Body of pancreas (tissue), 4 donors: ENCODE measurements around the gene TSPEAR. TPM values are rescaled to one million over a fixed set of nuclear protein-coding genes. Genes with fewer than 3 reads are reported as not detected.

Experiments
- ATAC-seq: fragments of 150-250 bp; one replicate; pipeline ENCODE4 v1.9.1; 2016
- DNase-seq, 4 donors: peaks; one replicate each; pipeline ENCODE4 v3.0.0-alpha.2; 2019
- H3K27ac ChIP-seq, 4 donors: fragments of 200-600 bp; sonication (generic); 1 replicate in 3 of 4; 2 replicates in 1 of 4; pipeline versions ENCODE4 v1.5.1 to v1.6.1; 2016 to 2019; ENCODE audit warnings: mild to moderate bottlenecking in 1 of 4, mixed read lengths in 1 of 4, moderate library complexity in 1 of 4
- H3K27me3 ChIP-seq, 2 donors: fragments of 200-600 bp; sonication (generic); one replicate each; pipeline ENCODE4 v1.6.0; 2016; ENCODE audit warnings: mild to moderate bottlenecking in 1 of 2
- H3K36me3 ChIP-seq, 2 donors: fragments of 200-600 bp; sonication (generic); replicated peaks in 1 of 2; 2 replicates each; pipeline ENCODE4 v1.5.1; 2016; ENCODE audit warnings: low read depth in 2 of 2; ENCODE audit not compliant: insufficient read depth in 1 of 2
- H3K4me1 ChIP-seq: fragments of 200-600 bp; sonication (generic); one replicate; pipeline ENCODE4 v1.6.0; 2016
- H3K4me3 ChIP-seq, 2 donors: fragments of 200-600 bp; sonication (generic); 1 replicate in 1 of 2; 2 replicates in 1 of 2; pipeline ENCODE4 v1.5.1; 2016 to 2019
- H3K9me3 ChIP-seq, 3 donors: fragments of 200-600 bp; sonication (generic); 1 replicate in 2 of 3; 2 replicates in 1 of 3; pipeline ENCODE4 v1.5.1; 2016
- CTCF ChIP-seq, 7 experiments: fragments of 450-650 bp in 4 of 7; fragments of 200-600 bp in 3 of 7; sonication (generic) in 3 of 7; IDR thresholded peaks; one replicate each; pipeline ENCODE4 v1.5.1; 2016 to 2019; ENCODE audit warnings: antibody characterized with exemption in 7 of 7
- POLR2A ChIP-seq, 3 donors: fragments of 450-650 bp; IDR thresholded peaks; one replicate each; pipeline ENCODE4 v1.6.1; 2016; ENCODE audit warnings: antibody characterized with exemption in 3 of 3, mild to moderate bottlenecking in 2 of 3
- WGBS, 2 donors: methylation state at CpG; one replicate each; pipeline ENCODE4 v1.1.5; 2017; 5-methylcytosine and 5-hydroxymethylcytosine counted together
- intact Hi-C: fragments of 100-400 bp; cut with DNase I; formaldehyde crosslinking; loops from one replicate; pipeline ENCODE4 v1.15.1; 2023
- total RNA-seq, 2 donors: library from RNA; depleted of rRNA; stranded (reverse); fragments of >200 nt; gene quantifications; one replicate each; pipeline ENCODE4 v1.1.0, GENCODE V29; 2016

The TSPEAR gene
- total RNA-seq, 2 donors from 2014 or later: 0.52 TPM; not detected in 1

- Histone ChIP-seq H3K36me3 (no peaks in the 10 kb centered on the region), H3K9me3 (no peaks in the 10 kb centered on the region), H3K27me3 (no peaks in the 10 kb centered on the region), H3K4me1 (no peaks in the 10 kb centered on the region), H3K27ac (no peak overlapping the region), H3K4me3 (no peak overlapping the region)
- intact Hi-C loops: no loop called here
- DNase-seq (no peak), ATAC-seq (no peak)
- 83 to 88% methylated on average over 11 to 23 of the region's 23 CpGs for WGBS, 2 donors
- TF ChIP-seq POLR2A (IDR thresholded peaks at IDR 0.05): no peak
- no peak for TF ChIP-seq CTCF (IDR thresholded peaks at IDR 0.05)
Measured at GRCh38 chr21:44729336-44730027, 18.1 kb upstream of the TSPEAR start.

GRCh38 chr21:44728716-44729115 is 17.3 kb upstream of the TSPEAR start:
- no peak overlapping the region for H3K4me3 ChIP-seq
- WGBS, 2 donors: 79% methylated on average over 14 of the region's 14 CpGs
- TF ChIP-seq POLR2A (IDR thresholded peaks at IDR 0.05) (no peak), CTCF (IDR thresholded peaks at IDR 0.05) (no peak)
- ATAC-seq: no peak
- no peaks in the 10 kb centered on the region for H3K9me3 ChIP-seq
- peaks cover 0 to 3% of the 10 kb centered on the region in 2 donors for H3K27me3 ChIP-seq
- intact Hi-C loops: no loop called here
- no peak for DNase-seq
- no peaks in the 10 kb centered on the region for H3K36me3 ChIP-seq
- no peak overlapping the region for H3K27ac ChIP-seq
- no peaks in the 10 kb centered on the region for H3K4me1 ChIP-seq

- Histone ChIP-seq H3K4me3 (no peak overlapping the region), H3K27me3 (peaks cover 0 to 11% of the 10 kb centered on the region in 2 donors), H3K27ac (no peak overlapping the region), H3K9me3 (no peaks in the 10 kb centered on the region), H3K4me1 (no peaks in the 10 kb centered on the region), H3K36me3 (no peaks in the 10 kb centered on the region)
- no peak for TF ChIP-seq POLR2A (IDR thresholded peaks at IDR 0.05)
- no peak for TF ChIP-seq CTCF (IDR thresholded peaks at IDR 0.05)
- WGBS, 2 donors: 52 to 56% methylated on average over 8 of the region's 9 CpGs
- intact Hi-C loops: no loop called here
- no peak for DNase-seq
- no peak for ATAC-seq
Measured at GRCh38 chr21:44727757-44728156, 16.4 kb upstream of the TSPEAR start.

- no peaks in the 10 kb centered on the region for H3K9me3 ChIP-seq
- intact Hi-C loops: no loop called here
- H3K4me3 ChIP-seq: no peak overlapping the region
- ATAC-seq: no peak
- WGBS, 2 donors: 67 to 79% methylated on average over 6 to 8 of the region's 8 CpGs
- no peaks in the 10 kb centered on the region for H3K4me1 ChIP-seq
- H3K36me3 ChIP-seq: no peaks in the 10 kb centered on the region
- H3K27ac ChIP-seq: no peak overlapping the region
- peaks cover 0 to 11% of the 10 kb centered on the region in 2 donors for H3K27me3 ChIP-seq
- no peak for DNase-seq
- TF ChIP-seq POLR2A (IDR thresholded peaks at IDR 0.05) (no peak), CTCF (IDR thresholded peaks at IDR 0.05) (no peak)
Measured at GRCh38 chr21:44727321-44727720, 15.9 kb upstream of the TSPEAR start.

GRCh38 chr21:44726826-44727225 is 15.5 kb upstream of the TSPEAR start:
- Histone ChIP-seq H3K27me3 (peaks cover 0 to 11% of the 10 kb centered on the region in 2 donors), H3K36me3 (no peaks in the 10 kb centered on the region), H3K27ac (no peak overlapping the region), H3K4me1 (no peaks in the 10 kb centered on the region), H3K9me3 (no peaks in the 10 kb centered on the region), H3K4me3 (no peak overlapping the region)
- intact Hi-C loops: no loop called here
- 68 to 77% methylated on average over 6 of the region's 6 CpGs for WGBS, 2 donors
- TF ChIP-seq POLR2A (IDR thresholded peaks at IDR 0.05): no peak
- no peak for TF ChIP-seq CTCF (IDR thresholded peaks at IDR 0.05)
- ATAC-seq (no peak), DNase-seq (no peak)
